HG03520 (cell line): ENCODE data around the gene ASXL1.
"Not testable (repeated sequence)": the region's sequence is repeated elsewhere in the genome, so short reads cannot be mapped to it uniquely, and the experiment has no call there.

Experiments
- ATAC-seq: cut with Tn5 transposase; IDR thresholded peaks from one replicate; pipeline ENCODE4 v1.9.1; 2021; ENCODE audit warnings: mild to moderate bottlenecking, moderate library complexity; ENCODE audit not compliant: unreplicated experiment

Gene ASXL1

DNA sequence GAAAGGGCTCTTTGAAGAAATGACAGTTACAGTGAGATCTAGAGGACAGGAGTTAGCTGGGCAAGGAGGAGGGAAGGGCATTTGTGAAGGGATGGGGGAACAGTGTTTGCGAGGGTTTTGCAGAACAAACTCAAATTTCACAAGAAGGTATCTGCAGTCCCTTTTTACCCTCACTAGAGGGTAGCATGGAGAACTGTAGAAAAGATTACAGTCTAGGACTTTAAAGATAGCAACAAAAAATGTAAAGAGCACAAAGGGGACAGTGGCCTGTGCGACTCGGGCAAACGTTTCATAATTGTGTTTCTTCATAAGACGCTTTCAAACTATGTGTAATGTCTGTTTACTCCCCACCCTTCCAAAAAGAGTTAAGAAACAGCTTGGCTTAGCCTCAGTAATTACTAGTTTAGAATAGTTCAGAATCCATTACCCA lies 21.2 kb upstream of the ASXL1 start:
- ATAC-seq, result no peak

GRCh38 chr20:32337937-32338661 lies 20.0 kb upstream of the ASXL1 start:
- no peak for ATAC-seq

GRCh38 chr20:32338665-32339064 lies 19.5 kb upstream of the ASXL1 start:
- no peak for ATAC-seq

DNA sequence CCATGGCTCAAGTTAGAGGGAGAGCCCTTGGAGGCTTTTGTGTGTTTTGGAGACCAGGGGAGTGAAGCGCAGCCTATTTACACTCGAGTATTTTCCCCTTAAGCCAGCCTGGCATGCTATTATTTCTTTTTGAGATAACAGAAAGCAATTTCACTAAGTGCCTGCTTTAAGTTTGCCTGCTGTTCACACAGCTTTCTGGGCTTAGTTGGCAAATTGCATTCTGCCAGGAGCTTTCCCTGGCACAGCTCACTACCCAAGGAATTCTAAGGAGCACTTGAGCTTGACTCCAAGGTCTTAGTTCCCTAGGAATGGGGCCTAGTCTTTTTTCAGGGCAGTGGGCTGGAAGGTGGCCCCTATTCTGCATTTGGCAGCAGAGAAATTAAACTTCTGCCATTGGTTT lies 19.0 kb upstream of the ASXL1 start:
- ATAC-seq, result no peak

DNA sequence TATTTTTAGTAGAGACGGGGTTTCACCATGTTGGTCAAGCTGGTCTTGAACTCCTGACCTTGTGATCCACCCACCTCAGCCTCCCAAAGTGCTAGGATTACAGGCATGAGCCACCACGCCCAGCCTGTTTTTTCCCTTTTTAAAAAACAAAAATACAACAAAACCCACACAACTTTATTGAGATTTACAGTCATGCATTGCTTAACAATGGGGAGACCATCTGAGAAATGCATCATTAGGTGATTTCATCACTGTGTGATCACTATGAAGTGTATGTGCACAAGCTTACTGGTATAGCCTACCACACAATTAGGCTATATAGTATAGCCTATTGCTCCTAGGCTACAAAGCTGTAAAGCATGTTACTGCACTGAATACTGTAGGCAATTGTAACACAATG lies 17.1 kb upstream of the ASXL1 start:
- ATAC-seq, result not testable (repeated sequence)

DNA sequence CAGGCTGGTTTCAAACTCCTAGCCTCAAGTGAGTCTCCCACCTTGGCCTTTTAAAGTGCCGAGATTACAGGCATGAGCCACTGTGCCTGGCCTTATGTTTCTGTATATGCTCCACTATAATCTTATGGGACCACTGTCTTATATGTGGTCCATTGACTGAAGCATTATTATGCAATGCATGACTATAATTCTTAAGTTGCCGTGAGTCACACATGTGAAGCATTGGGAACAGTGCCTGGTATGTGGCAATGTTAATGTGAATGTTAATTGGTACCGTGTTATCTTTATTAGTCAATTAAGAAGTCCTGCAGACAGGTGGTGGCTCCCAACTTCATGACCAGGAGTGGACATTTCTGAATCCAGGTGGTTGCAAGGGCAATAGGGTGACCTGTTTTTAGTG lies 14.7 kb upstream of the ASXL1 start:
- ATAC-seq, result no peak

DNA sequence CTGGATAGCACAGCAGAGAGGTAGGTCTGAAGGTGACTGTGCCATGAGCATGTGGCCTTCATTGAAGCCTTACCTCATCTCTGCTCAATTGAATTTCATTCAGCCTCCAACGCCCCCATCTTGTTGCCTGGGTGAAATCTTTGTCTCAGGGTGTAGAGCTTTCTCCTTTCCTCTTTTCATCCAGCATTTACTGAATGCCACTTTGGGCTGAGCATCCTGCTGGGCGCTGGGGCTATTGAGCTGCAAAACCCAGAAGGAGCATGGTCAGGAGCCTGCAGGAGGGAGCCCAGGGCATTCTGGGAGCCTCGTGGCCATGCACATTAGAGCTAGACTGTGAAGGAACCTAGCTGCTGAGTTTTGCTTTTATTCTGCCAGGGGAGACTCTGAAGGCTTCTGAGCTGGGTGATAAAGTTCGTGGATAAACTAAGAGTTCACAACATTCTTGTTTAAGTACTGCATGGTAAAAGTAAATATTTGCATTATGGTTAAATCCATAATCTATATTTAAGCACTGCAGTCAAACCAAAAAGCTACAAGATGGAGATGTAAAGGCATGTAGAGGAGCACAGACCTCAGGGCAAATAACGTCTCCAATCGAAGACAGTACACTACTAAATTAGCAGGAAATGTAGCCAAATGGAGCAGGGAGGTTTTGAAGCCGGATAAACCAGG lies 13.2 kb upstream of the ASXL1 start:
- ATAC-seq, result no peak

GRCh38 chr20:32348207-32348606 lies 9.9 kb upstream of the ASXL1 start:
- ATAC-seq, result no peak

GRCh38 chr20:32350421-32350820 lies 7.7 kb upstream of the ASXL1 start:
- no peak for ATAC-seq

DNA sequence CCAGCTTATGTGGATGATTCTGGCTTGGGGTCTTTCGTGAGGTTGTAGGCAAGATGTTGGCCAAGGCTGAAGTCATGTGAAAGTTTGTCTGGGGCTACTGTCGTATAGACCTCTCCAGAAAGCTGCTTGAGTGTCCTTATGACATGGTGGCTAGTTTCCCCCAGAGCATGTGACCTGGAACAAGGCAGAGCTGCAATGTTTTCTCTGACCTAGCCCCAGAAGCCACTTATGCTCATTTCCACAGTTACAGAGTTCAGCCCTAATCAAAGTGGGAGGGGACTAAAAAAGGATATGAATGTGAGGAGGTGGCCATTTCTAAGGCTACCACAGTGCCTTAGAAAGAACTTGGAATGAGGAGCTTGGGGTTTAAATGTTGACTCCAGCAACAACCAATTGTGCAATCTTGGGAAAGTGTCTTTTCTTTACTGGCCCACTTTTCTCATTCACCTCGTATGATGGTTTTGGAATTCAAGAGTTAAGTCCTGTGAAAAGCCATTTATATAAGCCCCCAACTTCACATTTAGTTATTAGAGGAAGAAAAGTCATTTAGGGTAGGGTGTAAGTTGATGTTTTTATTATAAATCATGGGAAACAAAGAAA lies 5.9 kb upstream of the ASXL1 start:
- no peak for ATAC-seq

DNA sequence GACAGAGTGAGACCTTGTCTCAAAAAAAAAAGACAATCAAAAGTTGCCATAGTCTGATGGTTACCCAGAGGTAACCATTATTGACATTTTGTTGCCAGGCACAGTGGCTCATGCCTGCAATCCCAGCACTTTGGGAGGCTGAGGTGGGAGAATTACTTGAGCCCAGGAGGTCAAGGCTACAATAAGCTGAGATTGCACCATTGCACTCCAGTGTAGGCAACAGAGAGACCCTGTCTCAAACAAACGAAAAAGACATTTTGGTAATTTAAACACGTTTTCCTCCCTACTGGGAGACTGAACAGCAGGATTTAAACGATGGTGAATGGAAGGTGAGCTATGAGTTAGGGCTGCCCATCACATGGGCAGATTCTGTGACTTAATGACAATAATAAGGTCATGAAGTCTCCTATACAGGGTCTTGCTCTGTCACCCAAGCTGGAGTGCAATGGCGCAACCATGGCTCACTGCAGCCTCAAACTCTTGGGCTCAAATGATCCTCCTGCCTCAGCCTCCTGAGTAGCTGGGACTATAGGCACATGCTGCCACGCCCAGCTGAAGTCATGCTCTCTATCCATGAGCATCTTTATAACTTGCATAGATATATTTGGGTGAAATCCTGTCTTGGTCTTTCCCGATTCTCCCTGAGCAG lies 4.2 kb upstream of the ASXL1 start:
- no peak for ATAC-seq

DNA sequence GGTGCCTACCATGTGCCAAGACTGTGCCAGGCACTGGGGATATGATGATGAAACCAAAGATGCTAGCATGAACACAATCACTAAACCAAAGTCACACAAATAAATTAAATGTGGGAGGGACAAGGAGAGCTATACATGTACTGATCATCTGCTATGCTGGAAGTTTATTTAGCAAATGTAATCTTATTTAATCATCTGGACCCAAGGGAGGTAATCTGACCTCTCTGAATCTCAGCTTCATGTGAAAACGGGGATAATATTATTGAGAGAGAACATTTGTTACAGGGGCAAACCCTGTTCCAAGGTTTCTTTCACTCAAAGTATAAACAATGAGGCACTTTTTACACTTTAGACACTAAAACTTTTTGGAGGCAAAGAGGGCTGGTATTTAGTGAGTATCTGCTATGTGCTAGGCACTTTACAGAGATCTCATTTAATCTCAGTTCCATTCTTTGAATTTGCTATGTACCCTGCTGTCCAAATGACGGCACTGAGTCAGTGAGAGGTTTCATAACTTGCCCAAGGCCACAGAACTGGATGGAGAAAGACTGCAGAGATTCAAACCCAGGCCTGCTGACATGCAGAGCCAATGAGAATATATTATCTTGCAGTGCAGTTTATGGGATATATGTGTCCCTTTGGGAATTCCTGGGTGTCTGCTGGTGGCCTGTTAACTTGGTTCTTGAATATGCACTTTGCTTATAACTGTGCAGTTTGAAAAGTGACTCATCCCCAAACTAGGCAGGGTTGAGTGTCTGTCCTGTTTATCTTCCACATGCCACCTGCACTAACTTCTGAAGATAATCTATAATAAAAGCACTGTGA lies 3.3 kb upstream of the ASXL1 start:
- ATAC-seq, result no peak

DNA sequence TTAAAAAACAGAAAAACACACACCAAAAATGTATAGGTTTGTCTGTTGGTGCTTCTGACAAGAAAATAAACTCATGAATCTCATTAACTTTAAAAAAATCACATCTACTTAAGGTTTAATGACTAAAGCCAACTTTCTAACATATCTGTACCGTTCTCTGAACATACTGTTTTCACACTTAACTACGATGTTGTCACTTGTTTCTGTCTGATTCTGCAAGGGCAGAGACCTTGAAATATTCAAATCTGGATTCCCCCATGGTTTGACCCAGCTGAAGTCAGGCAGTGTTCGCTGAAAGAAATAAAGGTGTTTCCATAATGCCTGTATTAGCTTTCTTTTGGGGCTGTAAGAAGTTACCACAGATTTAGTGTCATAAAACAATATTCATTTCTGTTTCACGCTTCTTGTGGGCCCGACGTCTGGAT lies 2.7 kb upstream of the ASXL1 start:
- no peak for ATAC-seq

DNA sequence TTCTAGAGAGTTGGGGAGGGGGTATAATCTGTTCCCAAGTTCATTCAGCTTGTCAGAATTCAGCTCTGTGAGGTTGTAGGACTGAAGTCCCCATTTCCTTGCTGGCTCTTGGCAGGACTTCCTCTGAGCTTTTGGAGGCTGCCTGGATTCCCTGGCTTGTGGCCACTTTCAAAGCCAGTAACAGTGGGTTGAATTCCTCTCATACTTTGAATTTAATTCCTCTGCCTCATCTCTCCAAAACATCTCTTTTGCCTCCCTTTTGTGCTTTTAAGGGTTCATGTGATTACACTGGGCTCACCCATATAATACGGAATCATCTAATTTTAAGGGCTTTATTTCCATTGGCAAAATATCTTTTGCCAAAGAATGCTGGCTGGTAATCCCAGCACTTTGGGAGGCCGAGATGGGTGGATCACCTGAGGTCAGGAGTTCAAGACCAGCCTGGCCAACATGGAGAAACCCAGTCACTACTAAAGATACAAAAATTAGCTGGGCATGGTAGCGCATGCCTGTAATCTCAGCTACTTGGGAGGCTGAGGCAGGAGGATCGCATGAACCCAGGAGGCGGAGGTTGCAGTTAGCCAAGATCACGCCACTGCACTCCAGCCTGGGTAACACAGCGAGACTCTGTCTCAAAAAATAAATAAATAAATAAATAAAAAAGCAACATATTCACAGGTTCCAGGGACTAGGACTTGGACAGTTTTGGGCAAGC lies 2.1 kb upstream of the ASXL1 start:
- not testable (repeated sequence) for ATAC-seq

GRCh38 chr20:32356622-32357374 lies 1.3 kb upstream of the ASXL1 start:
- ATAC-seq, result no peak

GRCh38 chr20:32357375-32357868 lies 709 bp upstream of the ASXL1 start:
- no peak for ATAC-seq

DNA sequence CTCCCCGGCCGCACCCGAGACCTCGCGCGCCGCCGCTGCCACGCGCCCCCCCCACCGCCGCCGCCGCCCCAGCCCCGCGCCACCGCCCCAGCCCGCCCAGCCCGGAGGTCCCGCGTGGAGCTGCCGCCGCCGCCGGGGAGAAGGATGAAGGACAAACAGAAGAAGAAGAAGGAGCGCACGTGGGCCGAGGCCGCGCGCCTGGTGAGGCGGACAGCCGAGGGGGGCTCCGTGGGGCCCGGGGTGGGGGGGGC lies 426 bp downstream of the ASXL1 start:
- no peak for ATAC-seq

DNA sequence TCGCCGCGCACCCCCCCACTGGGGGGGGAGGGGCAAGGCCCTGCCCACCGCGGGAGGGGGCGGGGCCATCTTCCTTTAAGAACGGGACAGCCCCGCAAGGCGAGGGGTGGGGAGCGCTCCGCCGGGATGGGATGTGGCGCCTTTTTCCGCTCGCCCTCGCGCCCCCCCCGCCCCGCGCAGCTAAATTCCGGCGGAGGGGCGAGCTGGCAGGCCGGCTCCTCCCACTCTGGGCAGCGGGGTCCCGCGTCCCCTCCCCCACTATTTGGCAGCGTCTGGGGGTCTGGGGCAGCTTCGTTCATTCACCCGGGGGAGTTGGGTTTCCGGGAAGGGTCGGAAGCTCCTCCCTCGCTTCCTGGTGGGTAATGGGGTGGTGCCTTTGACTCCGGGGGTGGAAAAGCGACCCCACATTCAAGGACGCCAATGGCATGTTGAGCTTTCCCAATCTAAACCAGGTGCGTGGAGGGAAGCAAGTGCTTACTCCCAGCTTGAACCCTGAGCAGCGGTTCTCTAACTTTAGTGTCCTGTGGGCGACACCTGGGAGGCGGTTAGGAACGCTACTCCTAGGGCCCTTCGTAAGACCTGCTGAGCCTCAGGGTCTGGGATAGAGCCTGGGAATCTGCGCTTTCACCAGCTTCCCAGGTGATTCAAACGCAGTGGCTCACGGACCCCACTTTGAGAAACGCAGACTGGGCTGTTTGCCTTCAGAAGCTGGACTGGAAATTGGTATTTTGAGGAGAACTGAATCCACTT lies 927 bp downstream of the ASXL1 start:
- ATAC-seq, result no peak
